AG10803 (cell line): ENCODE measurements around the gene CAPS.
A peak's percentile ranks its signal among the peaks of the same experiment; 100 is the strongest.

Experiments used
- DNase-seq: peaks from one replicate; pipeline ENCODE4 v3.0.0; 2010; ENCODE audit warnings: low read depth
- H3K4me3 ChIP-seq: 2 replicates; pipeline ENCODE4 v1.5.1; 2011; ENCODE audit warnings: mild to moderate bottlenecking, low read length, control low read depth
- CTCF ChIP-seq: conservative IDR thresholded peaks from 2 replicates; pipeline ENCODE4 v1.5.1; 2011; ENCODE audit warnings: mild to moderate bottlenecking, low read length, control low read depth, inconsistent platforms

CAPS gene

GRCh38 chr19:5907241-5907640, 6.8 kb upstream of the CAPS start:
- DNase-seq = no peak
- TF ChIP-seq CTCF = no peak
- no peak overlapping the region for H3K4me3 ChIP-seq

GRCh38 chr19:5908773-5909442, 5.1 kb upstream of the CAPS start:
- no peak overlapping the region for H3K4me3 ChIP-seq
- no peak for DNase-seq
- TF ChIP-seq CTCF = no peak

- H3K4me3 ChIP-seq = no peak overlapping the region
- DNase-seq = no peak
- no peak for TF ChIP-seq CTCF
Measured at GRCh38 chr19:5910638-5910907, 3.5 kb upstream of the CAPS start.

- DNase-seq = peak; percentile 77
- no peak for TF ChIP-seq CTCF
- H3K4me3 ChIP-seq = no peak overlapping the region
Measured at GRCh38 chr19:5911366-5911765, 2.7 kb upstream of the CAPS start.

GRCh38 chr19:5914358-5914774, 312 bp downstream of the CAPS start:
- DNase-seq = no peak
- H3K4me3 ChIP-seq = no peak overlapping the region
- TF ChIP-seq CTCF = no peak

- H3K4me3 ChIP-seq = no peak overlapping the region
- TF ChIP-seq CTCF = no peak
- no peak for DNase-seq
Measured at GRCh38 chr19:5914946-5915781, 1.1 kb downstream of the CAPS start.

GRCh38 chr19:5915782-5916165, 1.7 kb downstream of the CAPS start:
- TF ChIP-seq CTCF = no peak
- H3K4me3 ChIP-seq = no peak overlapping the region
- no peak for DNase-seq
